ENCODE data around the gene ZBTB12. TPM values are rescaled to one million over a fixed set of nuclear protein-coding genes. Genes with fewer than 3 reads are reported as not detected.
"Not testable (repeated sequence)": the region's sequence is repeated elsewhere in the genome, so short reads cannot be mapped to it uniquely, and the experiment has no call there.

Gene ZBTB12
- total and polyA plus RNA-seq, 2 donors from 2014 or later: 2.5 to 3.4 TPM

DNA sequence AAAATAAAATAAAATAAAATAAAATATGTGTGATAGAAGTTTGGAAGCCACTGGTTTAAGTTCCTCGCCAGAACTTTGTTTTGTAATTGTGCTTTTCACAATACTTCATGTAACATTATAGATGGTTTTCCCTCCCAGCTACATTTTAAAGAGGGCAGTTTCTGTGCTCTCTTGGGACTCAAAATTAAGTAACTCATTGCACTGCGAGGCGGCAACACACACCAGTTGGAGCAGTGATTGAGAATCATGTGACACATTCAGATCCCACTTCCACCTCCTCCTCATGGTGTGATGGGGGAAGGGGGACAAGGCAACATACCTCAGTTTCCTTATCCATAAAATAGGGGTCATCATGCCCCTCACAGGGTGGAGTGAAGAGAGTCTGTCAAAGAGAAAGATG is 33.1 kb upstream of the ZBTB12 start:
- Histone ChIP-seq H3K27me3 (ENCODE audit: control insufficient read depth, insufficient read depth, low read length) (no peaks in the 10 kb centered on the region), H3K9me3 (ENCODE audit: control insufficient read depth in 2 of 3, insufficient read depth in 1 of 3, low read length in 3 of 3) (no peaks in the 10 kb centered on the region), H3K9ac (ENCODE audit: low read length in 3 of 3) (no peak overlapping the region), H3K27ac (ENCODE audit: low read depth in 2 of 2, low read length in 2 of 2) (no peak overlapping the region), H3K36me3 (ENCODE audit: control insufficient read depth in 2 of 3, insufficient read depth in 3 of 3, low read length in 3 of 3) (no peaks in the 10 kb centered on the region), H3K4me1 (ENCODE audit: control insufficient read depth in 2 of 3, insufficient read depth in 2 of 3, low read depth in 1 of 3, low read length in 3 of 3) (no peaks in the 10 kb centered on the region), H3K4me3 (ENCODE audit: low read length in 3 of 3) (no peak overlapping the region)
- intact Hi-C loops (cut with DNase I): no loop called here
- FAIRE-seq (no peak), DNase-seq (no peak)
- TF ChIP-seq, protein P1, sequence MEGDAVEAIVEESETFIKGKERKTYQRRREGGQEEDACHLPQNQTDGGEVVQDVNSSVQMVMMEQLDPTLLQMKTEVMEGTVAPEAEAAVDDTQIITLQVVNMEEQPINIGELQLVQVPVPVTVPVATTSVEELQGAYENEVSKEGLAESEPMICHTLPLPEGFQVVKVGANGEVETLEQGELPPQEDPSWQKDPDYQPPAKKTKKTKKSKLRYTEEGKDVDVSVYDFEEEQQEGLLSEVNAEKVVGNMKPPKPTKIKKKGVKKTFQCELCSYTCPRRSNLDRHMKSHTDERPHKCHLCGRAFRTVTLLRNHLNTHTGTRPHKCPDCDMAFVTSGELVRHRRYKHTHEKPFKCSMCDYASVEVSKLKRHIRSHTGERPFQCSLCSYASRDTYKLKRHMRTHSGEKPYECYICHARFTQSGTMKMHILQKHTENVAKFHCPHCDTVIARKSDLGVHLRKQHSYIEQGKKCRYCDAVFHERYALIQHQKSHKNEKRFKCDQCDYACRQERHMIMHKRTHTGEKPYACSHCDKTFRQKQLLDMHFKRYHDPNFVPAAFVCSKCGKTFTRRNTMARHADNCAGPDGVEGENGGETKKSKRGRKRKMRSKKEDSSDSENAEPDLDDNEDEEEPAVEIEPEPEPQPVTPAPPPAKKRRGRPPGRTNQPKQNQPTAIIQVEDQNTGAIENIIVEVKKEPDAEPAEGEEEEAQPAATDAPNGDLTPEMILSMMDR (IDR thresholded peaks at IDR 0.05; ENCODE audit: borderline replicate concordance, extremely low read depth, insufficient read depth): no peak

DNA sequence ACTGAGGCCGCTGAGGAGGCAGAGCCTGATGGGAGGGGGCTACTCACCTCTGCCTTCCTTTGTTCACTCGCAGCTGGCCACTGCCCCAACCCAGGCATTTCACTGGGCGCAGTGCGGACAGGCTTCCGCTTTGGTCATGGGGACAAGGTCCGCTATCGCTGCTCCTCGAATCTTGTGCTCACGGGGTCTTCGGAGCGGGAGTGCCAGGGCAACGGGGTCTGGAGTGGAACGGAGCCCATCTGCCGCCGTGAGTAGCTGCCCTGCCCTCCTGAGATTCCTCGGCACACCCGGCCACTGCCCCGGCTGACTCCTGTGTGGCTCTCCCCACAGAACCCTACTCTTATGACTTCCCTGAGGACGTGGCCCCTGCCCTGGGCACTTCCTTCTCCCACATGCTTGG is 31.7 kb upstream of the ZBTB12 start:
- no peaks in the 10 kb centered on the region for H3K4me1 ChIP-seq (ENCODE audit: control insufficient read depth in 2 of 3, insufficient read depth in 2 of 3, low read depth in 1 of 3, low read length in 3 of 3)
- no peak overlapping the region for H3K4me3 ChIP-seq (ENCODE audit: low read length in 3 of 3)
- TF ChIP-seq, protein P1 (IDR thresholded peaks at IDR 0.05; ENCODE audit: borderline replicate concordance, extremely low read depth, insufficient read depth): no peak
- H3K9ac ChIP-seq (ENCODE audit: low read length in 3 of 3): no peak overlapping the region
- no peak overlapping the region for H3K27ac ChIP-seq (ENCODE audit: low read depth in 2 of 2, low read length in 2 of 2)
- H3K9me3 ChIP-seq (ENCODE audit: control insufficient read depth in 2 of 3, insufficient read depth in 1 of 3, low read length in 3 of 3): no peaks in the 10 kb centered on the region
- intact Hi-C loops (cut with DNase I): no loop called here
- no peaks in the 10 kb centered on the region for H3K36me3 ChIP-seq (ENCODE audit: control insufficient read depth in 2 of 3, insufficient read depth in 3 of 3, low read length in 3 of 3)
- H3K27me3 ChIP-seq (ENCODE audit: control insufficient read depth, insufficient read depth, low read length): no peaks in the 10 kb centered on the region
- DNase-seq (no peak), FAIRE-seq (no peak)

DNA sequence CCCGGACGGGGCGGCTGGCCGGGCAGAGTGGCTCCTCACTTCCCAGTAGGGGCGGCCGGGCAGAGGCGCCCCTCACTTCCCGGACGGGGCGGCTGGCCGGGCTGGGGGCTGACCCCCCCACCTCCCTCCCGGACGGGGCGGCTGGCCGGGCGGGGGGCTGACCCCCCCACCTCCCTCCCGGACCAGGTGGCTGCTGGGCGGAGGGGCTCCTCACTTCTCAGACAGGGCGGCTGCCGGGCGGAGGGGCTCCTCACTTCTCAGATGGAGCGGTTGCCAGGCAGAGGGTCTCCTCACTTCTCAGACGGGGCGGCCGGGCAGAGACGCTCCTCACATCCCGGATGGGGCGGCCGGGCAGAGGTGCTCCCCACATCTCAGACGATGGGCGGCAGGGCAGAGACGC is 30.3 kb upstream of the ZBTB12 start:
- H3K27me3 ChIP-seq (ENCODE audit: control insufficient read depth, insufficient read depth, low read length); FAIRE-seq; H3K36me3 ChIP-seq (ENCODE audit: control insufficient read depth in 2 of 3, insufficient read depth in 3 of 3, low read length in 3 of 3); intact Hi-C loops (cut with DNase I); DNase-seq; H3K4me3 ChIP-seq (ENCODE audit: low read length in 3 of 3); H3K4me1 ChIP-seq (ENCODE audit: control insufficient read depth in 2 of 3, insufficient read depth in 2 of 3, low read depth in 1 of 3, low read length in 3 of 3); H3K9ac ChIP-seq (ENCODE audit: low read length in 3 of 3); H3K9me3 ChIP-seq (ENCODE audit: control insufficient read depth in 2 of 3, insufficient read depth in 1 of 3, low read length in 3 of 3); H3K27ac ChIP-seq (ENCODE audit: low read depth in 2 of 2, low read length in 2 of 2): not testable (repeated sequence)

DNA sequence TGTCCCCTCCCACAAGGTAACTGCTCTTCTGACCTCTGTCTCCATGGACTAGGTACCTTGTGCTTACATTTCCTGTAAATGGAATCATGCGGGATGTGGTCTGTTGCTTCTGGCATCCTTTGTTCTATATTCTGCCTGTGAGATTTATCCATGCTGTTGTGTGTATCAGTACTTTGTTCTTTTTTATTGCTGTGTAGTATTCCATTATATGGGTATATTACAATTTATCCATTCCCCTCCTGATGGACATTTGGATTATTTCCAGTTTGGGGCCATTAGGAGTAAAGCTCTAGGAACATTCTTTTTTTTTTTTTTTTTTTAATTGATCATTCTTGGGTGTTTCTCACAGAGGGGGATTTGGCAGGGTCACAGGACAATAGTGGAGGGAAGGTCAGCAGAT is 29.1 kb upstream of the ZBTB12 start:
- DNase-seq (no peak), FAIRE-seq (no peak)
- Histone ChIP-seq H3K4me1 (ENCODE audit: control insufficient read depth in 2 of 3, insufficient read depth in 2 of 3, low read depth in 1 of 3, low read length in 3 of 3) (no peaks in the 10 kb centered on the region), H3K9me3 (ENCODE audit: control insufficient read depth in 2 of 3, insufficient read depth in 1 of 3, low read length in 3 of 3) (no peaks in the 10 kb centered on the region), H3K27me3 (ENCODE audit: control insufficient read depth, insufficient read depth, low read length) (no peaks in the 10 kb centered on the region), H3K9ac (ENCODE audit: low read length in 3 of 3) (no peak overlapping the region), H3K4me3 (ENCODE audit: low read length in 3 of 3) (no peak overlapping the region), H3K27ac (ENCODE audit: low read depth in 2 of 2, low read length in 2 of 2) (no peak overlapping the region), H3K36me3 (ENCODE audit: control insufficient read depth in 2 of 3, insufficient read depth in 3 of 3, low read length in 3 of 3) (no peaks in the 10 kb centered on the region)
- TF ChIP-seq, protein P1 (IDR thresholded peaks at IDR 0.05; ENCODE audit: borderline replicate concordance, extremely low read depth, insufficient read depth): no peak
- intact Hi-C loops (cut with DNase I): no loop called here
